Nephron (organoid): ENCODE measurements around the gene SMYD3.

Experiments used
- H3K27ac Mint-ChIP-seq, 3 experiments: 2 replicates each; pipeline ENCODE4 v1.8.0; 2020; ENCODE audit warnings: mixed read lengths in 3 of 3, mild to moderate bottlenecking in 2 of 3, moderate library complexity in 1 of 3
- H3K27me3 Mint-ChIP-seq: 2 replicates; pipeline ENCODE4 v1.8.0; 2021; ENCODE audit warnings: low read depth, mild to moderate bottlenecking, moderate library complexity, mixed read lengths
- H3K36me3 Mint-ChIP-seq: 2 replicates; pipeline ENCODE4 v1.8.0; 2020; ENCODE audit warnings: low read depth, mixed read lengths
- H3K4me1 Mint-ChIP-seq: 2 replicates; pipeline ENCODE4 v1.8.0; 2020; ENCODE audit warnings: mixed read lengths
- H3K4me3 Mint-ChIP-seq, 3 experiments: 2 replicates each; pipeline ENCODE4 v1.8.0; 2020; ENCODE audit warnings: mild to moderate bottlenecking in 3 of 3, mixed read lengths in 3 of 3, moderate library complexity in 2 of 3
- H3K9me3 Mint-ChIP-seq: 2 replicates; pipeline ENCODE4 v1.8.0; 2020; ENCODE audit warnings: mixed read lengths
- TF ChIP-seq, protein P1 (sequence below), 3 experiments: fragments of 200-600 bp; sonication (generic); IDR thresholded peaks; one replicate each; pipeline ENCODE4 v1.5.0; 2021; ENCODE audit warnings: antibody characterized with exemption in 3 of 3; ENCODE audit not compliant: unreplicated experiment in 3 of 3

Gene SMYD3

DNA sequence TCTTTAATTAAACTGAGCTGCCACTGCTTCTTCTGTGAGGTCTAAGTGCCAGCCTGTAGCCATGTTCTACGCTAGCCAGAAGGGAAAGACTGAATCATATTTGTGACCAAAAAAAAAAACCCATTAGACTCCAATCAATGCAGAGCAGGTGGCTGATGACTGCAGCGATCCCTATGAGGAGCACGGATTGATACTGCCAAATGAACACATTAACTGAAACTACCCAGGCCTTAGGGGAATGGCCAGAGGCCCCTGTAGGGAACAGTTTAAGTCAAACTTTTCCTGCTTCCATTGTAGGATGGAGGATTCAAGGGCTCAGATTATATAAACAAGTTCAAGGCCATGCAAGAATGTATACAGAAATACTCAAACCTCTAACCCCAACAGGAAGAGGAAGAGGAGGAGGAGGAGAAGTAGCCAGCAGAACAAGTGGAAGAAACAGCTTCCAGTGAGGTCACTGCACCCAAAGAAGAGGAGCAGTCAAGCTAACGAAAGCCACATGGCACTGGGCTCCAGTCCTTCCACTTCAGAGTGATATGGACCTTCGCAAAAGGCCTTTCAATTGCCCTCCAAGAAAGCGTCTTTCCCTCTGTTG lies 328.3 kb downstream of the SMYD3 start:
- H3K36me3 Mint-ChIP-seq: no peaks in the 10 kb centered on the region
- H3K4me3 Mint-ChIP-seq: no peak overlapping the region
- H3K27ac Mint-ChIP-seq: peak overlapping the region in 1 of 3 experiments; percentile 61
- H3K27me3 Mint-ChIP-seq: no peaks in the 10 kb centered on the region
- no peaks in the 10 kb centered on the region for H3K9me3 Mint-ChIP-seq
- TF ChIP-seq, protein P1, sequence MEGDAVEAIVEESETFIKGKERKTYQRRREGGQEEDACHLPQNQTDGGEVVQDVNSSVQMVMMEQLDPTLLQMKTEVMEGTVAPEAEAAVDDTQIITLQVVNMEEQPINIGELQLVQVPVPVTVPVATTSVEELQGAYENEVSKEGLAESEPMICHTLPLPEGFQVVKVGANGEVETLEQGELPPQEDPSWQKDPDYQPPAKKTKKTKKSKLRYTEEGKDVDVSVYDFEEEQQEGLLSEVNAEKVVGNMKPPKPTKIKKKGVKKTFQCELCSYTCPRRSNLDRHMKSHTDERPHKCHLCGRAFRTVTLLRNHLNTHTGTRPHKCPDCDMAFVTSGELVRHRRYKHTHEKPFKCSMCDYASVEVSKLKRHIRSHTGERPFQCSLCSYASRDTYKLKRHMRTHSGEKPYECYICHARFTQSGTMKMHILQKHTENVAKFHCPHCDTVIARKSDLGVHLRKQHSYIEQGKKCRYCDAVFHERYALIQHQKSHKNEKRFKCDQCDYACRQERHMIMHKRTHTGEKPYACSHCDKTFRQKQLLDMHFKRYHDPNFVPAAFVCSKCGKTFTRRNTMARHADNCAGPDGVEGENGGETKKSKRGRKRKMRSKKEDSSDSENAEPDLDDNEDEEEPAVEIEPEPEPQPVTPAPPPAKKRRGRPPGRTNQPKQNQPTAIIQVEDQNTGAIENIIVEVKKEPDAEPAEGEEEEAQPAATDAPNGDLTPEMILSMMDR (IDR thresholded peaks at IDR 0.05; ENCODE audit: unreplicated experiment in 3 of 3): no peak
- peaks cover 18% of the 10 kb centered on the region for H3K4me1 Mint-ChIP-seq

DNA sequence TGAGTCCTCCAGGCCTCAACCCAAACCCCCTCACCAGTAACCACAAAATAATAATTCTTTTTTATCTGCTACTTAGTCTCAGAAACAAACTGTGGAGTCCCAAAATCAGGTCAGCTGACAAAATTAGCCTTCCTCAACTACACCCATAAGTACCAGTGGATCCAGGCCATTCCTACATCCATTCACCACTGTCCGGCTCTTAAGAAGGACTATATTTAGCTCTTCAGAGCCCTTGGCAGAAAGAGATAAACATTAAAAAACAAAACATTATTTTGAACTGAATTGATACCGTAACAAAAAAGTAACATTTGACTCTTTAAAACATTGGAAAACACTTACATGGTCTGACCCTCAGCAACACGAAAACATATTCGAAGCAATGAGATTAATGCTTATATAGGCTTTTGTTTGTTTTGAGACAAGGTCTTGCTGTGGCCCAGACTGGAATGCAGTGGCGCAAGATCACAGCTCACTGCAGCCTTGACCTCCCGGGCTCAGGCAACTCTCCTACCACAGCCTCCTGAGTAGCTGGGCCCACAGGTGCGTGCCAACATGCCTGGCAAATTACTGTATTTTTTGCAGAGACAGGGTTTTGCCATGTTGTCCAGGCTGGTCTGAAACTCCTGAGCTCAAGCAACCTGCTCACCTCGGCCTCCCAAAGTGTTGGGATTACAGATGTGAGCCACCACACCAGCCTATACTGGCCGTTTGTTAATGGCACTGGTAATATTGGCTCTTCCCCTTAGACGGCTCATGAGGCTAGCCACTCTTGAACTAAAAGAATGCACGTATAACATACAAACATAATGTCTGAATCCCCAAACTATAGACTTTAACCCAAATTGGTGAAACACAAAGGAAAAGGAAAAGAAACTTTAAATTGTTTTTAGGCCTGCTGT lies 330.7 kb downstream of the SMYD3 start:
- Mint-ChIP-seq H3K4me3 (no peak overlapping the region), H3K36me3 (no peaks in the 10 kb centered on the region), H3K9me3 (no peaks in the 10 kb centered on the region), H3K4me1 (peaks cover 18% of the 10 kb centered on the region), H3K27ac (no peak overlapping the region), H3K27me3 (no peaks in the 10 kb centered on the region)
- TF ChIP-seq, protein P1 (IDR thresholded peaks at IDR 0.05; ENCODE audit: unreplicated experiment in 3 of 3): no peak

DNA sequence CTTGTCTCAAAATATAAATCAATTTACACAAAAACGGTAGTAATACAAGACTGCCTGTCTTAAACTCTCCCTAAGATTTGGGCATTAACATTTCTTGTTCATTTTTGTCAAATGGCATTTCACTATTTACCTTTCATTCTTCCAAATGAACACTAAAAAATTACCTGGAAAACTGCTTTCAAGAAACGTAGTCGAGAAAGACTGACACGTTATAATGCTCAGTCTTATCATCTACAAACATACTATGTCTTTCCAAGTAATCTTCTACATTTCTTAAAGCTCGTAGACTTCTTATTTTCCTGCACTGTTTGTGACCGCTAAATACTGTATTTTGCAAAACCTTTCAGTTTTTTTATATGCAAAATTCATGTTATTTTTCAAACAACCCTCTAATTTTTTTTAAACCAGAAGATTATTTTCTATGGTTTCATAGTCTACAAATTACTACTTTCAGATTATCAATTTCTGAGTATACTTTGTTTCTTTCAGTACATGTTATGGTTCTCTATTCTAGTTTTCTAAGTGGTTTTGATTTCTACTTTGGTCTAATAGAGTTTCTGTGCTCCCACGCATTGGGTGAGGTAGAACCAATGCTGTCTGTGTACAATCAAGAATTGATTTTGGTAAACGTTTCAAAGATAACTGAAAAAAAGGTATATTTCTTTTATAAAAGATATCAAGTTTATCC lies 336.4 kb downstream of the SMYD3 start:
- no peak overlapping the region for H3K27ac Mint-ChIP-seq
- no peaks in the 10 kb centered on the region for H3K27me3 Mint-ChIP-seq
- TF ChIP-seq, protein P1 (IDR thresholded peaks at IDR 0.05; ENCODE audit: unreplicated experiment in 3 of 3): no peak
- H3K9me3 Mint-ChIP-seq: no peaks in the 10 kb centered on the region
- no peaks in the 10 kb centered on the region for H3K4me1 Mint-ChIP-seq
- no peak overlapping the region for H3K4me3 Mint-ChIP-seq
- no peaks in the 10 kb centered on the region for H3K36me3 Mint-ChIP-seq

DNA sequence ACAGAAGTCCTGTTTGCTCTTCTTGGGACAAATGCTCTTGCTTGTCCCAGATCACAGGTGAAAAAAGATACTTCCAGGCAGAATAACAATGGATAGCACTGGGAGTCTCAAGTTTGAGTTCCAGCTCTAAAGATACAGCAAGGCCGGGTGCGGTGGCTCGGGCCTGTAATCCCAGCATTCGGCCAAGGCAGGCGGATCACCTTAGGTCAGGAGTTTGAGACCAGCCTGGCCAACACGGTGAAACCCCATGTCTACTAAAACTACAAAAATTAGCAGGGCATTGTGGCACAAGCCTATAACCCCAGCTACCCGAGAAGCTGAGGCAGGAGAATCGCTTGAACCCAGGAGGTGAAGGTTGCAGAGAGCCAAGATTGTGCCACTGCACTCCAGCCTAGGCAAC lies 337.6 kb downstream of the SMYD3 start:
- TF ChIP-seq, protein P1 (IDR thresholded peaks at IDR 0.05; ENCODE audit: unreplicated experiment in 3 of 3): no peak
- Mint-ChIP-seq H3K4me3 (no peak overlapping the region), H3K27me3 (no peaks in the 10 kb centered on the region), H3K27ac (no peak overlapping the region), H3K36me3 (no peaks in the 10 kb centered on the region), H3K4me1 (no peaks in the 10 kb centered on the region), H3K9me3 (no peaks in the 10 kb centered on the region)

DNA sequence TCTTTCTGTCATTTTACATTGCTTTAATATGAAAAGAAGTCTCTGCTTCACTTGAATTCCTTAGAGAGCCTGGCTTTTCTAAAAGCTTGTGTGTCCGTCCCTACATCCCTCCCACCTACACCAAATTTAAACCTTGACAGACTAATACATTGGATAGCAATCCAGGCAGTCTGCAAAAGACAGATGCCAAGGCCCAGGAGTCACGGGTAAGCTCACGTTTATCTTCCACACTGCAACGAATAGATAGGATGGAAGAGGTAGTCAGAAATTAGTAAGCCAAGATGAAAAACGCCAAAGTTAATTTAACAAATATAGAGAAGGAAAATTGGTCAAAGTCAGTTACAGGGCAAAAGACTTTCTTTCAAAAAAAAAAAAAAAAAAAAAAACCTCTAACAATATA lies 338.1 kb downstream of the SMYD3 start:
- Mint-ChIP-seq H3K27me3 (no peaks in the 10 kb centered on the region), H3K4me1 (no peaks in the 10 kb centered on the region), H3K9me3 (no peaks in the 10 kb centered on the region), H3K27ac (no peak overlapping the region), H3K4me3 (no peak overlapping the region), H3K36me3 (no peaks in the 10 kb centered on the region)
- TF ChIP-seq, protein P1 (IDR thresholded peaks at IDR 0.05; ENCODE audit: unreplicated experiment in 3 of 3): no peak
